Esophagus squamous epithelium (tissue), 4 donors: ENCODE results near the gene UBR2.

Source experiments
- POLR2A ChIP-seq, 4 donors: fragments of 450-650 bp; IDR thresholded peaks; one replicate each; pipeline ENCODE4 v1.6.1; 2017; ENCODE audit warnings: antibody characterized with exemption in 4 of 4, mild to moderate bottlenecking in 4 of 4, moderate library complexity in 3 of 4
- TF ChIP-seq, protein P1 (sequence below), 6 experiments: fragments of 450-650 bp in 4 of 6; fragments of 200-600 bp in 2 of 6; sonication (generic) in 2 of 6; IDR thresholded peaks; one replicate each; pipeline ENCODE4 v1.5.1; 2016 to 2019; ENCODE audit warnings: antibody characterized with exemption in 6 of 6, mild to moderate bottlenecking in 4 of 6, moderate library complexity in 4 of 6

DNA sequence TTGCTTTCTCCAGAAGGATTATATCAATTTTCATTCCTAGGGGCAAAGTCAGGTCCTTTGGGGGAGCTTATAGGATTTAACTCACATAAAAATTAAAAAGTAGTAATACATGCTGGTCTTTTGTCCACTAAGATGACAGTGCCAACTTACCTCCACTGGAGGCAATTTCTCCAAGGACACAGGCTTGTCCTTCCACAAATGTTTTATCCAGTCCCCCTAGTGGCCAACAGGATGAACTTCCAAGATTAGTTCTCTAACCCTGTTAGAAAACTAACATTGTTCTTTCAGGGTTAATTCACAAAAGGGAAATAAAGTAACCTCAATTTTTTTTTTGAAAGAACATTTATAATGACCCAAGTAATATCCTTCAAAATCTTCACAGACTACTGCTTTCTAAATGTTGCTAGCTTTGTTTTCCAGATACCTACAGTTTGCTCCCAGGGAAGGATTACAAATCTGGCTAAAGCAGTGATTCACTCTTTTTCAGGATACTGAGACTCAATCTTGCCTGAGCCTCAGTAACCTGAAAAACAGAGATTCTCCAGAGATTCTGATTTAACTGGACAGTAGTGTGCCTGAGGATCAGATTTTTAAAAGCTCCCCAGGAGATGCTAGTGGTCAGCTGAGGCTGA, 31.7 kb upstream of the UBR2 start:
- TF ChIP-seq, protein P1, sequence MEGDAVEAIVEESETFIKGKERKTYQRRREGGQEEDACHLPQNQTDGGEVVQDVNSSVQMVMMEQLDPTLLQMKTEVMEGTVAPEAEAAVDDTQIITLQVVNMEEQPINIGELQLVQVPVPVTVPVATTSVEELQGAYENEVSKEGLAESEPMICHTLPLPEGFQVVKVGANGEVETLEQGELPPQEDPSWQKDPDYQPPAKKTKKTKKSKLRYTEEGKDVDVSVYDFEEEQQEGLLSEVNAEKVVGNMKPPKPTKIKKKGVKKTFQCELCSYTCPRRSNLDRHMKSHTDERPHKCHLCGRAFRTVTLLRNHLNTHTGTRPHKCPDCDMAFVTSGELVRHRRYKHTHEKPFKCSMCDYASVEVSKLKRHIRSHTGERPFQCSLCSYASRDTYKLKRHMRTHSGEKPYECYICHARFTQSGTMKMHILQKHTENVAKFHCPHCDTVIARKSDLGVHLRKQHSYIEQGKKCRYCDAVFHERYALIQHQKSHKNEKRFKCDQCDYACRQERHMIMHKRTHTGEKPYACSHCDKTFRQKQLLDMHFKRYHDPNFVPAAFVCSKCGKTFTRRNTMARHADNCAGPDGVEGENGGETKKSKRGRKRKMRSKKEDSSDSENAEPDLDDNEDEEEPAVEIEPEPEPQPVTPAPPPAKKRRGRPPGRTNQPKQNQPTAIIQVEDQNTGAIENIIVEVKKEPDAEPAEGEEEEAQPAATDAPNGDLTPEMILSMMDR (IDR thresholded peaks at IDR 0.05), result peak; percentile 79 to 91 (median 87)
- TF ChIP-seq POLR2A (IDR thresholded peaks at IDR 0.05), result no peak
